Tibial artery (tissue), 4 donors: ENCODE data around the gene IPO5.
"Not testable (repeated sequence)": the region's sequence is repeated elsewhere in the genome, so short reads cannot be mapped to it uniquely, and the experiment has no call there.

Experiments
- DNase-seq, 2 donors: peaks; one replicate each; pipeline ENCODE4 v3.0.0-alpha.2; 2019
- H3K27ac ChIP-seq, 2 donors: fragments of 200-600 bp; sonication (generic) in 1 of 2; 1 replicate in 1 of 2; 2 replicates in 1 of 2; pipeline ENCODE4 v1.5.1; 2018 to 2019; ENCODE audit warnings: mild to moderate bottlenecking in 1 of 2
- H3K27me3 ChIP-seq, 2 donors: fragments of 200-600 bp; sonication (generic) in 1 of 2; one replicate each; pipeline versions ENCODE4 v1.5.1 to v1.6.0; 2016 to 2019
- H3K36me3 ChIP-seq, 3 donors: fragments of 200-600 bp; sonication (generic) in 2 of 3; one replicate each; pipeline ENCODE4 v1.5.1; 2016 to 2019; ENCODE audit warnings: mild to moderate bottlenecking in 2 of 3
- H3K4me1 ChIP-seq, 4 donors: fragments of 200-600 bp; sonication (generic) in 2 of 4; 1 replicate in 3 of 4; 2 replicates in 1 of 4; pipeline ENCODE4 v1.5.1; 2016 to 2019
- H3K4me3 ChIP-seq, 2 donors: fragments of 200-600 bp; sonication (generic) in 1 of 2; 1 replicate in 1 of 2; 2 replicates in 1 of 2; pipeline ENCODE4 v1.5.1; 2018 to 2019; ENCODE audit warnings: mild to moderate bottlenecking in 2 of 2
- H3K9me3 ChIP-seq, 3 donors: fragments of 200-600 bp; sonication (generic) in 1 of 3; one replicate each; pipeline ENCODE4 v1.5.1; 2016 to 2019
- CTCF ChIP-seq, 2 experiments: fragments of 200-600 bp in 1 of 2; fragments of 450-650 bp in 1 of 2; IDR thresholded peaks; one replicate each; pipeline ENCODE4 v1.5.1; 2017 to 2019; ENCODE audit warnings: antibody characterized with exemption in 2 of 2, mild to moderate bottlenecking in 1 of 2, moderate library complexity in 1 of 2
- intact Hi-C: fragments of 100-400 bp; cut with DNase I; formaldehyde crosslinking; loops from one replicate; pipeline ENCODE4 v1.15.0; 2023; ENCODE audit warnings: low total_unique reads

Gene IPO5

GRCh38 chr13:97944396-97945029 lies 9.0 kb upstream of the IPO5 start:
- Histone ChIP-seq H3K4me3 (no peak overlapping the region), H3K4me1 (no peaks in the 10 kb centered on the region), H3K27me3 (no peaks in the 10 kb centered on the region), H3K27ac (no peak overlapping the region), H3K36me3 (no peaks in the 10 kb centered on the region), H3K9me3 (no peaks in the 10 kb centered on the region)
- DNase-seq, result no peak
- intact Hi-C loops, result no loop called here
- no peak for TF ChIP-seq CTCF (IDR thresholded peaks at IDR 0.05)

- intact Hi-C loops, result no loop called here
- Histone ChIP-seq H3K36me3 (no peaks in the 10 kb centered on the region), H3K27me3 (no peaks in the 10 kb centered on the region), H3K4me1 (no peaks in the 10 kb centered on the region), H3K9me3 (no peaks in the 10 kb centered on the region), H3K4me3 (no peak overlapping the region), H3K27ac (no peak overlapping the region)
- no peak for DNase-seq
- no peak for TF ChIP-seq CTCF (IDR thresholded peaks at IDR 0.05)
These were observed 8.1 kb upstream of the IPO5 start for GRCh38 chr13:97945342-97945741.

- Histone ChIP-seq H3K27ac (no peak overlapping the region), H3K4me3 (no peak overlapping the region), H3K4me1 (no peaks in the 10 kb centered on the region), H3K27me3 (no peaks in the 10 kb centered on the region), H3K9me3 (no peaks in the 10 kb centered on the region), H3K36me3 (no peaks in the 10 kb centered on the region)
- no peak for TF ChIP-seq CTCF (IDR thresholded peaks at IDR 0.05)
- intact Hi-C loops, result no loop called here
- no peak for DNase-seq
These were observed 7.6 kb upstream of the IPO5 start for GRCh38 chr13:97945792-97946419.

- Histone ChIP-seq H3K4me3 (no peak overlapping the region), H3K27ac (no peak overlapping the region), H3K36me3 (no peaks in the 10 kb centered on the region), H3K27me3 (no peaks in the 10 kb centered on the region), H3K9me3 (no peaks in the 10 kb centered on the region), H3K4me1 (no peaks in the 10 kb centered on the region)
- TF ChIP-seq CTCF (IDR thresholded peaks at IDR 0.05), result no peak
- intact Hi-C loops, result no loop called here
- no peak for DNase-seq
These were observed 6.4 kb upstream of the IPO5 start for GRCh38 chr13:97946951-97947588.

DNA sequence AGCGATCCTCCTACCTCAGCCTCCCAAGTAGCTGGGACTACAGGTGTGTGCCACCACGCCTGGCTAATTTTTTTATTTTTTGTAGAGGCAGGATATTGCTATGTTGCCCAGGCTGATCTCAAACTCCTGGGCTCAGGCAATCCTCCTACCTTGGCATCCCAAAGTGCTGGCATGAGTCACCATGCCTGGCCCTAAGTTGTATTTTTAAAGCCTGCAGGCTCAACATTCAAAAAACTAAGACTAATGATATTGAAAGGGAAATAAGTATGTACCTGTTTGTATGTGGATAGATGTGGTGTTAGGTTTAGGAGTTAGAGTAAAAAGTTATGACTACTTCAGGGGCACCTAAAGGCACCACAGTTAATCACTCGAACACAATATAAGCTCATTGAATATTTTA lies 5.4 kb upstream of the IPO5 start:
- intact Hi-C loops, result no loop called here
- no peak overlapping the region for H3K27ac ChIP-seq
- no peaks in the 10 kb centered on the region for H3K4me1 ChIP-seq
- no peaks in the 10 kb centered on the region for H3K27me3 ChIP-seq
- no peak for TF ChIP-seq CTCF (IDR thresholded peaks at IDR 0.05)
- no peaks in the 10 kb centered on the region for H3K36me3 ChIP-seq
- H3K9me3 ChIP-seq, result no peaks in the 10 kb centered on the region
- no peak for DNase-seq
- no peak overlapping the region for H3K4me3 ChIP-seq

- DNase-seq, H3K27me3 ChIP-seq, H3K9me3 ChIP-seq, H3K27ac ChIP-seq, intact Hi-C loops, H3K4me1 ChIP-seq, H3K36me3 ChIP-seq, H3K4me3 ChIP-seq: not testable (repeated sequence)
These were observed 4.2 kb upstream of the IPO5 start for GRCh38 chr13:97949316-97949715.
